ENCODE data around the gene AP5B1.

The AP5B1 gene

GRCh38 chr11:65780770-65781151, at the start of gene AP5B1:
Gene AP5B1 (minus strand): TSS chr11:65780976. CDS start chr11:65780591, 385 bp downstream.
- DNase-seq = no peak

- no peak for DNase-seq
Observed at GRCh38 chr11:65829459-65829858, 48.7 kb upstream of the AP5B1 start.

GRCh38 chr11:65826984-65827735, 46.4 kb upstream of the AP5B1 start:
- DNase-seq = no peak

- no peak for DNase-seq
Observed at GRCh38 chr11:65822776-65823528, 42.2 kb upstream of the AP5B1 start.

- DNase-seq = no peak
Observed at GRCh38 chr11:65821107-65821506, 40.3 kb upstream of the AP5B1 start.

GRCh38 chr11:65817835-65818680, 37.3 kb upstream of the AP5B1 start:
- peak; percentile 38 to 42 for DNase-seq

GRCh38 chr11:65817312-65817834, 36.6 kb upstream of the AP5B1 start:
- DNase-seq = no peak

GRCh38 chr11:65816696-65817095, 35.9 kb upstream of the AP5B1 start:
- no peak for DNase-seq

GRCh38 chr11:65814986-65815565, 34.3 kb upstream of the AP5B1 start:
- DNase-seq = no peak

- DNase-seq = no peak
Observed at GRCh38 chr11:65814131-65814985, 33.6 kb upstream of the AP5B1 start.

GRCh38 chr11:65811764-65812475, 31.1 kb upstream of the AP5B1 start:
- no peak for DNase-seq

- no peak for DNase-seq
Observed at GRCh38 chr11:65810046-65810868, 29.5 kb upstream of the AP5B1 start.

- no peak for DNase-seq
Observed at GRCh38 chr11:65809496-65809895, 28.7 kb upstream of the AP5B1 start.

- DNase-seq = no peak
Observed at GRCh38 chr11:65808744-65809341, 28.1 kb upstream of the AP5B1 start.

GRCh38 chr11:65806979-65807378, 26.2 kb upstream of the AP5B1 start:
- DNase-seq = no peak

- no peak for DNase-seq
Observed at GRCh38 chr11:65803797-65804492, 23.2 kb upstream of the AP5B1 start.

- DNase-seq = no peak
Observed at GRCh38 chr11:65802841-65803240, 22.1 kb upstream of the AP5B1 start.

GRCh38 chr11:65801153-65801987, 20.6 kb upstream of the AP5B1 start:
- DNase-seq = no peak
